HEK293 (cell line): Measurements from ENCODE around the gene COL13A1.

Source experiments
- CTCF ChIA-PET: fragments of 350-600 bp; formaldehyde crosslinking; extraction: SDS; loops from one replicate; lab custom pipeline; 2021; ENCODE audit warnings: antibody characterized with exemption; lab: Yijun Ruan, JAX
- POLR2A ChIA-PET: fragments of 300-600 bp; formaldehyde crosslinking; extraction: SDS; loops from one replicate; lab custom pipeline; 2020; ENCODE audit warnings: antibody characterized with exemption, inconsistent platforms; lab: Yijun Ruan, JAX
- H3K27ac ChIP-seq: fragments of 200-500 bp; sonication (Bioruptor generic); 2 replicates; pipeline ENCODE4 v1.5.1; 2014; ENCODE audit warnings: low read depth, low read length, control low read depth, inconsistent platforms; ENCODE audit errors: extremely low read depth
- H3K36me3 ChIP-seq, 2 experiments: fragments of 200-500 bp in 1 of 2; sonication (Bioruptor generic) in 1 of 2; 1 replicate in 1 of 2; 2 replicates in 1 of 2; pipeline ENCODE4 v1.5.1; 2014 to 2017; ENCODE audit warnings: inconsistent platforms in 2 of 2, low read length in 2 of 2; ENCODE audit not compliant: control insufficient read depth in 2 of 2, insufficient read depth in 1 of 2
- H3K4me1 ChIP-seq: fragments of 200-500 bp; sonication (Bioruptor generic); 2 replicates; pipeline ENCODE4 v1.5.1; 2014; ENCODE audit warnings: mild to moderate bottlenecking, low read length, inconsistent platforms; ENCODE audit not compliant: control insufficient read depth, insufficient read depth
- H3K4me3 ChIP-seq: 2 replicates; pipeline ENCODE4 v1.5.1; 2011; ENCODE audit warnings: low read depth, mild to moderate bottlenecking, control low read depth, low read length, moderate library complexity
- H3K9me3 ChIP-seq: fragments of 200-500 bp; sonication (Bioruptor generic); 2 replicates; pipeline ENCODE4 v1.5.1; 2014; ENCODE audit warnings: low read depth, low read length, inconsistent platforms; ENCODE audit not compliant: control insufficient read depth, insufficient read depth
- EGR2 ChIP-seq: fragments of 450-650 bp; formaldehyde crosslinking; IDR thresholded peaks from 2 replicates; pipeline ENCODE4 v1.5.1; 2016; ENCODE audit warnings: low read depth, missing biosample characterization, missing genetic modification characterization
- SP2 ChIP-seq: fragments of 450-650 bp; formaldehyde crosslinking; IDR thresholded peaks from 2 replicates; pipeline ENCODE4 v1.5.1; 2016; ENCODE audit warnings: missing biosample characterization, missing genetic modification characterization
- TRIM28 ChIP-seq: IDR thresholded peaks from 2 replicates; pipeline ENCODE4 v1.6.1; 2011; ENCODE audit warnings: low read length, control low read depth, borderline replicate concordance
- ZBTB1 ChIP-seq: fragments of 450-650 bp; formaldehyde crosslinking; IDR thresholded peaks from 2 replicates; pipeline ENCODE4 v1.5.1; 2016; ENCODE audit warnings: missing biosample characterization, missing genetic modification characterization
- ZBTB48 ChIP-seq: fragments of 450-650 bp; formaldehyde crosslinking; IDR thresholded peaks from 2 replicates; pipeline ENCODE4 v1.5.1; 2016; ENCODE audit warnings: missing biosample characterization, missing genetic modification characterization
- ZBTB8A ChIP-seq: fragments of 450-650 bp; formaldehyde crosslinking; IDR thresholded peaks from 2 replicates; pipeline ENCODE4 v1.5.1; 2016; ENCODE audit warnings: missing biosample characterization, missing genetic modification characterization
- ZFHX2 ChIP-seq: fragments of 450-650 bp; formaldehyde crosslinking; conservative IDR thresholded peaks from 2 replicates; pipeline ENCODE4 v1.5.1; 2016; ENCODE audit warnings: missing biosample characterization, missing genetic modification characterization
- ZFP3 ChIP-seq: fragments of 450-650 bp; formaldehyde crosslinking; IDR thresholded peaks from 2 replicates; pipeline ENCODE4 v1.5.1; 2016; ENCODE audit warnings: low read depth, missing biosample characterization, missing genetic modification characterization
- ZNF10 ChIP-seq: fragments of 450-650 bp; formaldehyde crosslinking; IDR thresholded peaks from 2 replicates; pipeline ENCODE4 v1.5.1; 2017; ENCODE audit warnings: missing biosample characterization, missing genetic modification characterization
- ZNF121 ChIP-seq: fragments of 450-650 bp; formaldehyde crosslinking; IDR thresholded peaks from 2 replicates; pipeline ENCODE4 v1.5.1; 2016; ENCODE audit warnings: missing biosample characterization, missing genetic modification characterization
- ZNF132 ChIP-seq: fragments of 450-650 bp; formaldehyde crosslinking; IDR thresholded peaks from 2 replicates; pipeline ENCODE4 v1.5.1; 2017; ENCODE audit warnings: missing biosample characterization, missing genetic modification characterization, borderline replicate concordance
- ZNF24 ChIP-seq: fragments of 450-650 bp; formaldehyde crosslinking; IDR thresholded peaks from 2 replicates; pipeline ENCODE4 v1.5.1; 2016; ENCODE audit warnings: missing biosample characterization, missing genetic modification characterization
- ZNF366 ChIP-seq: fragments of 450-650 bp; formaldehyde crosslinking; conservative IDR thresholded peaks from 2 replicates; pipeline ENCODE4 v1.5.1; 2016; ENCODE audit warnings: missing biosample characterization, missing genetic modification characterization
- ZNF394 ChIP-seq: fragments of 450-650 bp; formaldehyde crosslinking; IDR thresholded peaks from 2 replicates; pipeline ENCODE4 v1.5.1; 2016; ENCODE audit warnings: missing biosample characterization, missing genetic modification characterization, mild to moderate bottlenecking, moderate library complexity, borderline replicate concordance
- ZNF416 ChIP-seq: fragments of 450-650 bp; formaldehyde crosslinking; IDR thresholded peaks from 2 replicates; pipeline ENCODE4 v1.5.1; 2016; ENCODE audit warnings: missing biosample characterization, missing genetic modification characterization
- ZNF433 ChIP-seq: fragments of 450-650 bp; formaldehyde crosslinking; IDR thresholded peaks from 2 replicates; pipeline ENCODE4 v1.5.1; 2016; ENCODE audit warnings: missing biosample characterization, missing genetic modification characterization, low read depth
- ZNF701 ChIP-seq: fragments of 450-650 bp; formaldehyde crosslinking; IDR thresholded peaks from 2 replicates; pipeline ENCODE4 v1.5.1; 2016; ENCODE audit warnings: missing biosample characterization, missing genetic modification characterization
- ZNF707 ChIP-seq: fragments of 450-650 bp; formaldehyde crosslinking; IDR thresholded peaks from 2 replicates; pipeline ENCODE4 v1.5.1; 2016; ENCODE audit warnings: missing biosample characterization, missing genetic modification characterization
- TF ChIP-seq, protein P1 (sequence below): fragments of 450-650 bp; formaldehyde crosslinking; IDR thresholded peaks from 2 replicates; pipeline ENCODE4 v1.5.1; 2016; ENCODE audit warnings: missing biosample characterization, missing genetic modification characterization
- TF ChIP-seq, protein P2 (sequence below): fragments of 450-650 bp; formaldehyde crosslinking; IDR thresholded peaks from 2 replicates; pipeline ENCODE4 v1.5.1; 2016; ENCODE audit warnings: missing biosample characterization, missing genetic modification characterization
- TF ChIP-seq, protein P3 (sequence below): fragments of 450-650 bp; formaldehyde crosslinking; IDR thresholded peaks from 2 replicates; pipeline ENCODE4 v1.5.1; 2016; ENCODE audit warnings: missing biosample characterization, missing genetic modification characterization
- TF ChIP-seq, protein P4 (sequence below): fragments of 450-650 bp; formaldehyde crosslinking; IDR thresholded peaks from 2 replicates; pipeline ENCODE4 v1.5.1; 2016; ENCODE audit warnings: missing biosample characterization, missing genetic modification characterization
- TF ChIP-seq, protein P5 (sequence below): fragments of 450-650 bp; formaldehyde crosslinking; IDR thresholded peaks from 2 replicates; pipeline ENCODE4 v1.5.1; 2016; ENCODE audit warnings: missing biosample characterization, missing genetic modification characterization, borderline replicate concordance

COL13A1 gene

DNA sequence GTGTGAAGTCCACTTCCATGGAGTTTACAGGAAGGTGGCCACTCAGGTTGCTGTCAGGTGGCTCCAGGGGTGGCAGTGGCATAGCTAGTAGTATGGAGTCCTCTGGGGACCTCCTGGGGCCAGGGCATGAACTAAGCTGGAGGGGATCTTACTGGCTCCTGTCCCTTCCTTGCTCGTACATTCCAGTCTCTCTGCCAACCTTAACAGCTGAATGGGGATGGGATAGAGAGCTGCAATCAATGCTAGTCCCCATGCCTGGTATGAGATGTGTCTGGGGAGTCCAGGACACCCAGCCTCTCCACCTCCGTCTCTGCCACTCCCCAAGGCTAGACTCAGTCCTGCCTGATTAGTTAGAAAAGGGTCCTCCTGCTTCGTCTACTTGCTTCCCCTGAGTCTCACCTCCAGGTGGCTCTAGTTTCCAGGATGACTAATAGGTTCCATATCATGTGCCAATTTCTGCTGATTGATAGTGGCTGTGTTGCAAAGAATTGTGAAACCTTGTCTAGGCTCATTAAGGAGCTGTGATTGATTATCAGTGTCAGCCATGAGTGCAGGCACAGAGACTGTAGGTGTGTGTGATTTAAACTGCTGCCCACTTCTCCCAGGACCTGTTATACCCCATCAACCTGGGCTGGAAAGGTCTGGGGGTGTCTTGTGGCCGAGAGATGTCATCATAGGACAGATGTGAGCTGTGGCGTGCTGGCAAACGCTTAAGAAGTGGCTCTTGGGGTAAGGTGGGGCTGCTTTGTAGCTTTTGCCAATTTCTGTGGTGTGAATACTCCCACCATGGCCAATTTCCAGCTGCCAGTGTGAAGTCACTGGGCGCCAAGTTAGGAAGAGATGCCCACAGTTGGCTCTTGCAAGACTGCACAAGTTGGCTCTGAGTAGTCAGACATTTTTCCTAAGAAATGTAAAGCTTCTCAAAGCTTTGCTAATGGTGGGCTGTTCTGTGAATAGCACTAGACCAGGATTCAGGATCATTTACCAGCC, 59.8 kb downstream of the COL13A1 start:
- H3K4me3 ChIP-seq = no peak overlapping the region
- no peaks in the 10 kb centered on the region for H3K36me3 ChIP-seq
- ChIA-PET POLR2A (interaction anchor here (0.6 kb wide), 1 partner anchor 583 kb away, joined by 3 read pairs; no protein-coding TSS in a partner anchor), CTCF (interaction anchor here (0.6 to 1.9 kb wide), 8 partner anchors 8 to 325 kb away, joined by 3 to 15 read pairs (median 3); no protein-coding TSS in a partner anchor)
- H3K9me3 ChIP-seq = no peaks in the 10 kb centered on the region
- no peak overlapping the region for H3K27ac ChIP-seq
- no peaks in the 10 kb centered on the region for H3K4me1 ChIP-seq
- TF ChIP-seq, protein P1, sequence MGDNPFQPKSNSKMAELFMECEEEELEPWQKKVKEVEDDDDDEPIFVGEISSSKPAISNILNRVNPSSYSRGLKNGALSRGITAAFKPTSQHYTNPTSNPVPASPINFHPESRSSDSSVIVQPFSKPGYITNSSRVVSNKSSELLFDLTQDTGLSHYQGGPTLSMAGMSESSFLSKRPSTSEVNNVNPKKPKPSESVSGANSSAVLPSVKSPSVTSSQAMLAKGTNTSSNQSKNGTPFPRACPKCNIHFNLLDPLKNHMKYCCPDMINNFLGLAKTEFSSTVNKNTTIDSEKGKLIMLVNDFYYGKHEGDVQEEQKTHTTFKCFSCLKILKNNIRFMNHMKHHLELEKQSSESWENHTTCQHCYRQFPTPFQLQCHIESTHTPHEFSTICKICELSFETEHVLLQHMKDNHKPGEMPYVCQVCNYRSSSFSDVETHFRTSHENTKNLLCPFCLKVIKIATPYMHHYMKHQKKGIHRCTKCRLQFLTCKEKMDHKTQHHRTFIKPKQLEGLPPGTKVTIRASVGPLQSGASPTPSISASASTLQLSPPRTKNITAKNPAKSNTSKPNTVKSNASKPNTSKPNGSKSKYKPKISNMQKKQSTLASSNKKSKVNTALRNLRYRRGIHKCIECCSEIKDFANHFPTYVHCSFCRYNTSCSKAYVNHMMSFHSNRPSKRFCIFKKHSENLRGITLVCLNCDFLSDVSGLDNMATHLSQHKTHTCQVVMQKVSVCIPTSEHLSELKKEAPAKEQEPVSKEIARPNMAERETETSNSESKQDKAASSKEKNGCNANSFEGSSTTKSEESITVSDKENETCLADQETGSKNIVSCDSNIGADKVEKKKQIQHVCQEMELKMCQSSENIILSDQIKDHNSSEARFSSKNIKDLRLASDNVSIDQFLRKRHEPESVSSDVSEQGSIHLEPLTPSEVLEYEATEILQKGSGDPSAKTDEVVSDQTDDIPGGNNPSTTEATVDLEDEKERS (tag by site-specific recombination) = no peak
- TF ChIP-seq, protein P2, sequence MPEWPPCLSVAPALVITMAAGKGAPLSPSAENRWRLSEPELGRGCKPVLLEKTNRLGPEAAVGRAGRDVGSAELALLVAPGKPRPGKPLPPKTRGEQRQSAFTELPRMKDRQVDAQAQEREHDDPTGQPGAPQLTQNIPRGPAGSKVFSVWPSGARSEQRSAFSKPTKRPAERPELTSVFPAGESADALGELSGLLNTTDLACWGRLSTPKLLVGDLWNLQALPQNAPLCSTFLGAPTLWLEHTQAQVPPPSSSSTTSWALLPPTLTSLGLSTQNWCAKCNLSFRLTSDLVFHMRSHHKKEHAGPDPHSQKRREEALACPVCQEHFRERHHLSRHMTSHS = no peak
- TF ChIP-seq ZNF121 (tag by site-specific recombination) (no peak), ZNF10 (tag by site-specific recombination) (peak; percentile 67; the same call in 1 of the 2 replicates), ZFP3 (tag by site-specific recombination) (no peak), ZNF132 (tag by site-specific recombination) (no peak), ZNF707 (tag by site-specific recombination) (no peak), ZBTB8A (tag by site-specific recombination) (no peak), SP2 (tag by site-specific recombination) (no peak), TRIM28 (no peak), ZNF416 (tag by site-specific recombination) (no peak), ZNF24 (peak; percentile 18; the same call in 1 of the 2 replicates), ZNF394 (tag by site-specific recombination) (0 out of 2 replicates have a peak, but pooled peaks have one; percentile 19), ZBTB48 (tag by site-specific recombination) (no peak), ZNF366 (tag by site-specific recombination) (peak; percentile 60; the same call in 1 of the 2 replicates), EGR2 (tag by site-specific recombination) (peak; percentile 82), ZNF433 (no peak), ZNF701 (tag by site-specific recombination) (no peak), ZBTB1 (tag by site-specific recombination) (no peak), ZFHX2 (peak; percentile 76)
- TF ChIP-seq, protein P3, sequence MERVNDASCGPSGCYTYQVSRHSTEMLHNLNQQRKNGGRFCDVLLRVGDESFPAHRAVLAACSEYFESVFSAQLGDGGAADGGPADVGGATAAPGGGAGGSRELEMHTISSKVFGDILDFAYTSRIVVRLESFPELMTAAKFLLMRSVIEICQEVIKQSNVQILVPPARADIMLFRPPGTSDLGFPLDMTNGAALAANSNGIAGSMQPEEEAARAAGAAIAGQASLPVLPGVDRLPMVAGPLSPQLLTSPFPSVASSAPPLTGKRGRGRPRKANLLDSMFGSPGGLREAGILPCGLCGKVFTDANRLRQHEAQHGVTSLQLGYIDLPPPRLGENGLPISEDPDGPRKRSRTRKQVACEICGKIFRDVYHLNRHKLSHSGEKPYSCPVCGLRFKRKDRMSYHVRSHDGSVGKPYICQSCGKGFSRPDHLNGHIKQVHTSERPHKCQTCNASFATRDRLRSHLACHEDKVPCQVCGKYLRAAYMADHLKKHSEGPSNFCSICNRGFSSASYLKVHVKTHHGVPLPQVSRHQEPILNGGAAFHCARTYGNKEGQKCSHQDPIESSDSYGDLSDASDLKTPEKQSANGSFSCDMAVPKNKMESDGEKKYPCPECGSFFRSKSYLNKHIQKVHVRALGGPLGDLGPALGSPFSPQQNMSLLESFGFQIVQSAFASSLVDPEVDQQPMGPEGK (tag by site-specific recombination) = no peak
- TF ChIP-seq, protein P4, sequence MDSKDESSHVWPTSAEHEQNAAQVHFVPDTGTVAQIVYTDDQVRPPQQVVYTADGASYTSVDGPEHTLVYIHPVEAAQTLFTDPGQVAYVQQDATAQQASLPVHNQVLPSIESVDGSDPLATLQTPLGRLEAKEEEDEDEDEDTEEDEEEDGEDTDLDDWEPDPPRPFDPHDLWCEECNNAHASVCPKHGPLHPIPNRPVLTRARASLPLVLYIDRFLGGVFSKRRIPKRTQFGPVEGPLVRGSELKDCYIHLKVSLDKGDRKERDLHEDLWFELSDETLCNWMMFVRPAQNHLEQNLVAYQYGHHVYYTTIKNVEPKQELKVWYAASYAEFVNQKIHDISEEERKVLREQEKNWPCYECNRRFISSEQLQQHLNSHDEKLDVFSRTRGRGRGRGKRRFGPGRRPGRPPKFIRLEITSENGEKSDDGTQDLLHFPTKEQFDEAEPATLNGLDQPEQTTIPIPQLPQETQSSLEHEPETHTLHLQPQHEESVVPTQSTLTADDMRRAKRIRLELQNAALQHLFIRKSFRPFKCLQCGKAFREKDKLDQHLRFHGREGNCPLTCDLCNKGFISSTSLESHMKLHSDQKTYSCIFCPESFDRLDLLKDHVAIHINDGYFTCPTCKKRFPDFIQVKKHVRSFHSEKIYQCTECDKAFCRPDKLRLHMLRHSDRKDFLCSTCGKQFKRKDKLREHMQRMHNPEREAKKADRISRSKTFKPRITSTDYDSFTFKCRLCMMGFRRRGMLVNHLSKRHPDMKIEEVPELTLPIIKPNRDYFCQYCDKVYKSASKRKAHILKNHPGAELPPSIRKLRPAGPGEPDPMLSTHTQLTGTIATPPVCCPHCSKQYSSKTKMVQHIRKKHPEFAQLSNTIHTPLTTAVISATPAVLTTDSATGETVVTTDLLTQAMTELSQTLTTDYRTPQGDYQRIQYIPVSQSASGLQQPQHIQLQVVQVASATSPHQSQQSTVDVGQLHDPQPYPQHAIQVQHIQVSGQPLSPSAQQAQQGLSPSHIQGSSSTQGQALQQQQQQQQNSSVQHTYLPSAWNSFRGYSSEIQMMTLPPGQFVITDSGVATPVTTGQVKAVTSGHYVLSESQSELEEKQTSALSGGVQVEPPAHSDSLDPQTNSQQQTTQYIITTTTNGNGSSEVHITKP (tag by site-specific recombination) = 0 out of 2 replicates have a peak, but pooled peaks have one; percentile 21
- TF ChIP-seq, protein P5, sequence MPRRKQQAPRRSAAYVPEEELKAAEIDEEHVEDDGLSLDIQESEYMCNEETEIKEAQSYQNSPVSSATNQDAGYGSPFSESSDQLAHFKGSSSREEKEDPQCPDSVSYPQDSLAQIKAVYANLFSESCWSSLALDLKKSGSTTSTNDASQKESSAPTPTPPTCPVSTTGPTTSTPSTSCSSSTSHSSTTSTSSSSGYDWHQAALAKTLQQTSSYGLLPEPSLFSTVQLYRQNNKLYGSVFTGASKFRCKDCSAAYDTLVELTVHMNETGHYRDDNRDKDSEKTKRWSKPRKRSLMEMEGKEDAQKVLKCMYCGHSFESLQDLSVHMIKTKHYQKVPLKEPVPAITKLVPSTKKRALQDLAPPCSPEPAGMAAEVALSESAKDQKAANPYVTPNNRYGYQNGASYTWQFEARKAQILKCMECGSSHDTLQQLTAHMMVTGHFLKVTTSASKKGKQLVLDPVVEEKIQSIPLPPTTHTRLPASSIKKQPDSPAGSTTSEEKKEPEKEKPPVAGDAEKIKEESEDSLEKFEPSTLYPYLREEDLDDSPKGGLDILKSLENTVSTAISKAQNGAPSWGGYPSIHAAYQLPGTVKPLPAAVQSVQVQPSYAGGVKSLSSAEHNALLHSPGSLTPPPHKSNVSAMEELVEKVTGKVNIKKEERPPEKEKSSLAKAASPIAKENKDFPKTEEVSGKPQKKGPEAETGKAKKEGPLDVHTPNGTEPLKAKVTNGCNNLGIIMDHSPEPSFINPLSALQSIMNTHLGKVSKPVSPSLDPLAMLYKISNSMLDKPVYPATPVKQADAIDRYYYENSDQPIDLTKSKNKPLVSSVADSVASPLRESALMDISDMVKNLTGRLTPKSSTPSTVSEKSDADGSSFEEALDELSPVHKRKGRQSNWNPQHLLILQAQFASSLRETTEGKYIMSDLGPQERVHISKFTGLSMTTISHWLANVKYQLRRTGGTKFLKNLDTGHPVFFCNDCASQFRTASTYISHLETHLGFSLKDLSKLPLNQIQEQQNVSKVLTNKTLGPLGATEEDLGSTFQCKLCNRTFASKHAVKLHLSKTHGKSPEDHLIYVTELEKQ (tag by site-specific recombination) = peak; percentile 82; the same call in 1 of the 2 replicates
